ENCODE data around the gene LHX4. TPM values are rescaled to one million over a fixed set of nuclear protein-coding genes. Genes with fewer than 3 reads are reported as not detected.

The LHX4 gene
- total and polyA plus RNA-seq, 9 of the 15 experiments (the other 6 are each of a cell fraction or from before 2014, with no cell fraction given) = 0.01 to 0.11 (median 0.07) TPM; not detected in 5

GRCh38 chr1:180250883-180251509 is 20.9 kb downstream of the LHX4 start:
- Histone ChIP-seq H3K36me3 (ENCODE audit: control insufficient read depth, insufficient read depth, low read length) (no peaks in the 10 kb centered on the region), H2AFZ (ENCODE audit: low read depth, low read length) (no peak overlapping the region), H3K27ac (ENCODE audit: extremely low read depth, low read depth, low read length) (no peak overlapping the region), H3K9ac (ENCODE audit: insufficient read depth in 1 of 2, low read depth in 2 of 2, low read length in 2 of 2) (no peak overlapping the region), H3K4me3 (no peak overlapping the region), H3K79me2 (ENCODE audit: control insufficient read depth, insufficient read depth, low read length) (no peaks in the 10 kb centered on the region), H3K4me1 (replicated peaks in 1 of 2; ENCODE audit: control insufficient read depth in 2 of 2, insufficient read depth in 2 of 2, low read length in 2 of 2) (peaks cover 0 to 21% of the 10 kb centered on the region in 2 experiments; a peak in 3 of 5 replicates), H3K9me1 (ENCODE audit: control insufficient read depth, insufficient read depth, low read length) (no peaks in the 10 kb centered on the region), H3K4me2 (ENCODE audit: insufficient read depth, low read length) (no peak overlapping the region), H3K9me3 (replicated peaks; ENCODE audit: control insufficient read depth, insufficient read depth, low read depth, low read length) (no peaks in the 10 kb centered on the region), H4K20me1 (replicated peaks; ENCODE audit: control insufficient read depth, insufficient read depth, low read length) (peaks cover 4% of the 10 kb centered on the region; the same call in 1 of the 2 replicates), H3K27me3 (ENCODE audit: control insufficient read depth in 2 of 2, insufficient read depth in 2 of 2, low read length in 2 of 2) (peaks cover 1 to 28% of the 10 kb centered on the region in 2 experiments; a peak in 3 of 5 replicates)
- TF ChIP-seq ZNF316 (IDR thresholded peaks at IDR 0.05) (0 out of 2 replicates have a peak, but pooled peaks have one; percentile 12), CAMTA2 (CRISPR knock-in tag; conservative IDR thresholded peaks at IDR 0.05) (no peak), CGGBP1 (CRISPR knock-in tag; IDR thresholded peaks at IDR 0.05) (no peak), ILF3 (IDR thresholded peaks at IDR 0.05; ENCODE audit: borderline replicate concordance) (no peak)
- DNase-seq (ENCODE audit: extremely low read depth in 1 of 4, low spot score in 3 of 4) (no peak), FAIRE-seq (no peak), ATAC-seq (no peak)
- BruUV-seq (replicated peaks) = no TSS peak
- intact Hi-C loops (cut with micrococcal nuclease) (loop anchor here (5.0 kb wide), 1 partner anchor 116 kb away; no protein-coding TSS in a partner anchor), in situ Hi-C loops (cut with MboI) (loop anchor here (5.0 to 25.0 kb wide), 3 partner anchors 166 to 911 kb away; no protein-coding TSS in a partner anchor)
- CTCF ChIA-PET (ENCODE audit: low intra/inter-chr PET ratio) = interaction anchor here (1.6 to 4.2 kb wide), 2 partner anchors 165 to 231 kb away, joined by 6 to 41 read pairs; no protein-coding TSS in a partner anchor
- POLR2A ChIA-PET = interaction anchor here (1.0 to 1.3 kb wide), 2 partner anchors 9 to 15 kb away, joined by 3 to 5 read pairs; no protein-coding TSS in a partner anchor
- WGBS (ENCODE audit: insufficient coverage, low coverage, missing lambda C conversion rate) = 30% methylated on average over 16 of the region's 16 CpGs

Measured in K562 (cell line).